GM21447 (cell line): ENCODE data around the gene CD300E.

ENCODE experiments used
- ATAC-seq: cut with Tn5 transposase; IDR thresholded peaks from one replicate; pipeline ENCODE4 v1.9.1; 2021; ENCODE audit not compliant: unreplicated experiment

The CD300E gene

GRCh38 chr17:74623693-74624093 lies at the start of gene CD300E:
Gene CD300E, minus strand, starts transcription at chr17:74623738. Its CDS starts 117 bp downstream, at chr17:74623621.
- ATAC-seq: no peak

GRCh38 chr17:74671031-74671771 lies 47.7 kb upstream of the CD300E start:
- no peak for ATAC-seq

- ATAC-seq: no peak
These were observed 46.8 kb upstream of the CD300E start for GRCh38 chr17:74670329-74670728.

GRCh38 chr17:74663561-74663960 lies 40.0 kb upstream of the CD300E start:
- no peak for ATAC-seq

GRCh38 chr17:74659889-74660288 lies 36.4 kb upstream of the CD300E start:
- no peak for ATAC-seq

GRCh38 chr17:74658620-74659019 lies 35.1 kb upstream of the CD300E start:
- no peak for ATAC-seq

GRCh38 chr17:74654742-74655141 lies 31.2 kb upstream of the CD300E start:
- no peak for ATAC-seq

- ATAC-seq: no peak
These were observed 28.5 kb upstream of the CD300E start for GRCh38 chr17:74652020-74652419.

- no peak for ATAC-seq
These were observed 26.4 kb upstream of the CD300E start for GRCh38 chr17:74649909-74650308.

- no peak for ATAC-seq
These were observed 24.5 kb upstream of the CD300E start for GRCh38 chr17:74647871-74648672.

GRCh38 chr17:74646231-74646630 lies 22.7 kb upstream of the CD300E start:
- no peak for ATAC-seq

GRCh38 chr17:74645010-74645409 lies 21.5 kb upstream of the CD300E start:
- no peak for ATAC-seq

- no peak for ATAC-seq
These were observed 20.9 kb upstream of the CD300E start for GRCh38 chr17:74644419-74644818.

- no peak for ATAC-seq
These were observed 20.3 kb upstream of the CD300E start for GRCh38 chr17:74643826-74644225.

GRCh38 chr17:74642995-74643394 lies 19.5 kb upstream of the CD300E start:
- no peak for ATAC-seq

- ATAC-seq: no peak
These were observed 19.0 kb upstream of the CD300E start for GRCh38 chr17:74642556-74642955.

GRCh38 chr17:74641958-74642298 lies 18.4 kb upstream of the CD300E start:
- no peak for ATAC-seq

- no peak for ATAC-seq
These were observed 17.9 kb upstream of the CD300E start for GRCh38 chr17:74641224-74641957.

- ATAC-seq: no peak
These were observed 16.2 kb upstream of the CD300E start for GRCh38 chr17:74639704-74640151.

- no peak for ATAC-seq
These were observed 14.4 kb upstream of the CD300E start for GRCh38 chr17:74637926-74638325.

- ATAC-seq: no peak
These were observed 13.7 kb upstream of the CD300E start for GRCh38 chr17:74637265-74637664.
